GM12872 (cell line): ENCODE results near the gene LAMB4.

Experiments
- CTCF ChIP-seq: IDR thresholded peaks from 3 replicates; pipeline ENCODE4 v1.5.1; 2011; ENCODE audit warnings: low read depth, mild to moderate bottlenecking, low read length, moderate library complexity; ENCODE audit not compliant: insufficient read depth

The LAMB4 gene

DNA sequence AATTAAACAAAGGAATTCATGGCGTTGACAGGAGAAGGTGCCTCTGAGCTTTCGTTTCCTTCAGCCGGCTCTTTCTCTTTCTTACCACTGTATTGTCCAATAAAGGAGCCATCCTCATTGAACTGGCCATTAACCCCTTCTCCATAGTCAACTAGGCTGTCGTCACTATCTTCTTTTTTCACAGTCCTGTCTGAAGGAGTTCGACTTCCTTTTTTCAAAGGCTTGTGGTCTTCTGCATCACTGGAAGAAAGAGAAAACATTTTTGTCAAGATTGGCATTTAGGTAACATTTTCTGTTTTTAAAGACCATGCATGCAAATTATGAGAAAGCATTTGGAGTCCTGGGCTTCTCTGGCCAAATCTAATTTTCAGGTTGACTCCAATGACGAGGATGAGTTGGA is 19.7 kb upstream of the LAMB4 start:
- no peak for TF ChIP-seq CTCF

- no peak for TF ChIP-seq CTCF
These were observed 19.0 kb upstream of the LAMB4 start for GRCh38 chr7:108149119-108149518.

DNA sequence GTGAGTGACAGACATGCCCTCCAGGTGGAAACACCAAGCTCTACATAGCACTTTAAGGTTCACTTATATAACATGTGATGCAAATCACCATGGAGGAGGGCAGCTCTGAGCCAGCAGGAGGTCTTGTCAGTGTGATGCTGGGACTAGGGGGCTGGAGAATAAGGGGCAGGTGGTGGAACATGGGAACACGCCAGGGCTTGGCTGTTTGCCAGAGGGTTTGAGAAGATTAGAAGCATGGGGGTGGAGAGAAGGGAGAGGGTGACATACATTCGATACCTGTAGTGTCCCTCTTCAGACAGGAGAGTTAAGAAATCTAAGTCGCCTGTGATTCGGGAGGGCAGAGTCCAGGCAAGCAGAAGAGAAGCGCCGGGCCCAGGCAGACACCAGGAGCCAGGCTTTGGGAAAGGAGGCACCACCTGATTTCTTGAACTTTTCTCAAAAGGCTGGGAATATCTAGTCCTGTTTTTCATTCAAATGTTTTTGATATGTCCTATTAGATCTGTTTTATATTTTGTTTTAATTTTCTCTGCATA is 16.9 kb upstream of the LAMB4 start:
- TF ChIP-seq CTCF: no peak

- peak; percentile 85 for TF ChIP-seq CTCF
These were observed 16.1 kb upstream of the LAMB4 start for GRCh38 chr7:108146070-108146842.

DNA sequence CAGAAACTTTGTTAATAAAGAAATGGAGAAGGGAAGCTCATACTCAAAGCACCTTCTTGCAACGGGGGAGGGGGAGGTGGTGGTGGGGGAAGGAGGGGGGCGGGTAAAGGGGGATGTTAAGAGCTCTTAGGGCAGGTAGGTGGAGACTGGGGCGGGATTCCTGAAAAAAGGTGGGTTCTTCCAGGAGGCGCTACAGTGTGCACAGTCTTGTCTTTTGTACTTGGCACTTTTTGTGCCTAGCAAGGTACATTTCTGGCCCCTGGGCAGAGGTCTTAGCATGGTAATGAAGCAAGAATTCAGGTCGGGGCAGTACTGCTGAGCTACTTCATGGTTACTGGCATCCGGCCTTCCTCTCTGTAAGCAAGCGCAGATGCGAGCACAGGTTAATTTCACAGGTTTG is 15.2 kb upstream of the LAMB4 start:
- TF ChIP-seq CTCF: no peak

DNA sequence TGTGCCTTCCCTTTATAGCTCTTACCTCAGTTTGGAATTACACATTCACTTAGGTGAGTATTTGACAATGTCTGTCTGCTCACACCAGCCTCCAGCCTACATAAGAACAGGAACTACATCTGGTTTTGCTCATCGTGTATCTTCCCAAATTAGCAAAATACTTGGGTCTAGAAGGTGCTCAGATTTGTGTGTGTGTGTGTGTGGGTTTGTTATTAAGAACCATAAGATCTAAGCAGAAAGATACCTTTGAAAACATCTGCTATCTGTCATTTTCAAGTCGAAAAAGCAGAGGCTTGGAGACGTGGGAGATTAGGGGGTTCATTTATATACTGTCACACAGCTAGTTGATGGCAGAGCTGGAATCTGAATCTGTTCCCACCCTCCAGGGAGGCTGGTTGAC is 14.8 kb upstream of the LAMB4 start:
- no peak for TF ChIP-seq CTCF

- no peak for TF ChIP-seq CTCF
These were observed 13.7 kb upstream of the LAMB4 start for GRCh38 chr7:108143658-108144420.
